Hepatocyte (in vitro differentiated cells): ENCODE data around the gene ST6GAL2.

Experiments used
- EZH2 ChIP-seq: fragments of 200-600 bp; sonication (generic); IDR thresholded peaks from 2 replicates; pipeline ENCODE4 v1.6.1; 2016; ENCODE audit warnings: antibody characterized with exemption, mild to moderate bottlenecking, borderline replicate concordance
- TF ChIP-seq, protein P1 (sequence below): fragments of 200-600 bp; sonication (generic); IDR thresholded peaks from 2 replicates; pipeline ENCODE4 v1.5.1; 2016; ENCODE audit warnings: antibody characterized with exemption, mild to moderate bottlenecking; ENCODE audit not compliant: poor library complexity

DNA sequence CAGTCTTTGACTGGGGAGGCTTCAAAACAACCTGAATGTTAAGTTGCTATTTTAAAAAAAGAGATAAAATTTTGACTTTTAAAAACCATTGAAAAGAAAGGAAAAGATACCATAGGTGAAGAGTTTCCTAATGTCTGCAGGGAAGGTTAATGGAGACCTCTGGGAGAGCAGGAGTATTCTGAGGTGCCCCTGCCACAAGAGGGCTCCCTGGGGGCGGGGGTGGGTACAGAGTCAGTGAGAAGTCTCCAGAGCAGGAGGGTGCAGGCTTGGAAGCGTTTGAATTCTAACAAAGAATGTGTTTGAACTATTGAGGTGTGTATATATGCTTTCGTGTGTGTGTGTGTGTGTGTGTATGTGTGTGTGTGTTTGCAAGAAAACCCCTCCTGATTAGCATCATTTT, 46.7 kb upstream of the ST6GAL2 start:
- TF ChIP-seq, protein P1, sequence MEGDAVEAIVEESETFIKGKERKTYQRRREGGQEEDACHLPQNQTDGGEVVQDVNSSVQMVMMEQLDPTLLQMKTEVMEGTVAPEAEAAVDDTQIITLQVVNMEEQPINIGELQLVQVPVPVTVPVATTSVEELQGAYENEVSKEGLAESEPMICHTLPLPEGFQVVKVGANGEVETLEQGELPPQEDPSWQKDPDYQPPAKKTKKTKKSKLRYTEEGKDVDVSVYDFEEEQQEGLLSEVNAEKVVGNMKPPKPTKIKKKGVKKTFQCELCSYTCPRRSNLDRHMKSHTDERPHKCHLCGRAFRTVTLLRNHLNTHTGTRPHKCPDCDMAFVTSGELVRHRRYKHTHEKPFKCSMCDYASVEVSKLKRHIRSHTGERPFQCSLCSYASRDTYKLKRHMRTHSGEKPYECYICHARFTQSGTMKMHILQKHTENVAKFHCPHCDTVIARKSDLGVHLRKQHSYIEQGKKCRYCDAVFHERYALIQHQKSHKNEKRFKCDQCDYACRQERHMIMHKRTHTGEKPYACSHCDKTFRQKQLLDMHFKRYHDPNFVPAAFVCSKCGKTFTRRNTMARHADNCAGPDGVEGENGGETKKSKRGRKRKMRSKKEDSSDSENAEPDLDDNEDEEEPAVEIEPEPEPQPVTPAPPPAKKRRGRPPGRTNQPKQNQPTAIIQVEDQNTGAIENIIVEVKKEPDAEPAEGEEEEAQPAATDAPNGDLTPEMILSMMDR = no peak
- TF ChIP-seq EZH2 = no peak
